ENCODE results near the gene ETS2.

The ETS2 gene

GRCh38 chr21:38787461-38788274 lies 18.1 kb upstream of the ETS2 start:
- TF ChIP-seq CTCF (IDR thresholded peaks at IDR 0.05; ENCODE audit: borderline replicate concordance, insufficient read depth, low read depth, low read length) = no peak
- H3K4me3 ChIP-seq (ENCODE audit: low read depth, low read length) = no peak overlapping the region

- no peak overlapping the region for H3K4me3 ChIP-seq (ENCODE audit: low read depth, low read length)
- no peak for TF ChIP-seq CTCF (IDR thresholded peaks at IDR 0.05; ENCODE audit: borderline replicate concordance, insufficient read depth, low read depth, low read length)
Measured at GRCh38 chr21:38788275-38788905, 17.3 kb upstream of the ETS2 start.

- H3K4me3 ChIP-seq (ENCODE audit: low read depth, low read length) = no peak overlapping the region
- TF ChIP-seq CTCF (IDR thresholded peaks at IDR 0.05; ENCODE audit: borderline replicate concordance, insufficient read depth, low read depth, low read length) = no peak
Measured at GRCh38 chr21:38789275-38789674, 16.5 kb upstream of the ETS2 start.

- H3K4me3 ChIP-seq (ENCODE audit: low read depth, low read length) = no peak overlapping the region
- TF ChIP-seq CTCF (IDR thresholded peaks at IDR 0.05; ENCODE audit: borderline replicate concordance, insufficient read depth, low read depth, low read length) = no peak
Measured at GRCh38 chr21:38790059-38790458, 15.7 kb upstream of the ETS2 start.

- no peak overlapping the region for H3K4me3 ChIP-seq (ENCODE audit: low read depth, low read length)
- TF ChIP-seq CTCF (IDR thresholded peaks at IDR 0.05; ENCODE audit: borderline replicate concordance, insufficient read depth, low read depth, low read length) = no peak
Measured at GRCh38 chr21:38790961-38791360, 14.8 kb upstream of the ETS2 start.

GRCh38 chr21:38792676-38793459 lies 12.9 kb upstream of the ETS2 start:
- no peak for TF ChIP-seq CTCF (IDR thresholded peaks at IDR 0.05; ENCODE audit: borderline replicate concordance, insufficient read depth, low read depth, low read length)

More at GRCh38 chr21:38792676-38793459, 12.9 kb upstream of the ETS2 start:
- H3K4me3 ChIP-seq (ENCODE audit: low read depth, low read length) = no peak overlapping the region

All from GM12875 (cell line).